GM12801 (cell line): ENCODE results near the gene CLMN.

Experiments used
- TF ChIP-seq, protein P1 (sequence below): IDR thresholded peaks from one replicate; pipeline ENCODE4 v1.5.1; 2011; ENCODE audit warnings: control low read depth; ENCODE audit not compliant: insufficient read length; ENCODE audit errors: extremely low read depth

The CLMN gene

DNA sequence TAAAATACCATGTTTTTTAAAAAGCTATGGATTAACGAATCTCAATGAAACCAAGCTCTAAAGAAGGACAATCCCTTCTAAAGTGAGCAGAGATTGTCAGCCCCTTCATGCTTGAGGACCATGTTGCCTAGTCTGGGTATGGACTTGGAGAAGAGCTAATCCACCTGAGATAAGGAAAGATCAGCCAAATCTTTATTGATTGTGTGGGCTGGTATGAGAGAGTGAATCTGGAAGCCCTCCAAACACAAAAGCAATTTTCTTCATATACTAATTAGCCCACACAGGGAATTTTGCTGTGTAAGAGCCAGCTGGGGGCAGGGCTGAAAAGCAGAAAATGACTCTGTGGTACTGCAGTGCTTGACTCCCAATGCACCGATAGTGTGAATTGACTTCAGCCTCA, 115.0 kb downstream of the CLMN start:
- TF ChIP-seq, protein P1, sequence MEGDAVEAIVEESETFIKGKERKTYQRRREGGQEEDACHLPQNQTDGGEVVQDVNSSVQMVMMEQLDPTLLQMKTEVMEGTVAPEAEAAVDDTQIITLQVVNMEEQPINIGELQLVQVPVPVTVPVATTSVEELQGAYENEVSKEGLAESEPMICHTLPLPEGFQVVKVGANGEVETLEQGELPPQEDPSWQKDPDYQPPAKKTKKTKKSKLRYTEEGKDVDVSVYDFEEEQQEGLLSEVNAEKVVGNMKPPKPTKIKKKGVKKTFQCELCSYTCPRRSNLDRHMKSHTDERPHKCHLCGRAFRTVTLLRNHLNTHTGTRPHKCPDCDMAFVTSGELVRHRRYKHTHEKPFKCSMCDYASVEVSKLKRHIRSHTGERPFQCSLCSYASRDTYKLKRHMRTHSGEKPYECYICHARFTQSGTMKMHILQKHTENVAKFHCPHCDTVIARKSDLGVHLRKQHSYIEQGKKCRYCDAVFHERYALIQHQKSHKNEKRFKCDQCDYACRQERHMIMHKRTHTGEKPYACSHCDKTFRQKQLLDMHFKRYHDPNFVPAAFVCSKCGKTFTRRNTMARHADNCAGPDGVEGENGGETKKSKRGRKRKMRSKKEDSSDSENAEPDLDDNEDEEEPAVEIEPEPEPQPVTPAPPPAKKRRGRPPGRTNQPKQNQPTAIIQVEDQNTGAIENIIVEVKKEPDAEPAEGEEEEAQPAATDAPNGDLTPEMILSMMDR, result no peak

DNA sequence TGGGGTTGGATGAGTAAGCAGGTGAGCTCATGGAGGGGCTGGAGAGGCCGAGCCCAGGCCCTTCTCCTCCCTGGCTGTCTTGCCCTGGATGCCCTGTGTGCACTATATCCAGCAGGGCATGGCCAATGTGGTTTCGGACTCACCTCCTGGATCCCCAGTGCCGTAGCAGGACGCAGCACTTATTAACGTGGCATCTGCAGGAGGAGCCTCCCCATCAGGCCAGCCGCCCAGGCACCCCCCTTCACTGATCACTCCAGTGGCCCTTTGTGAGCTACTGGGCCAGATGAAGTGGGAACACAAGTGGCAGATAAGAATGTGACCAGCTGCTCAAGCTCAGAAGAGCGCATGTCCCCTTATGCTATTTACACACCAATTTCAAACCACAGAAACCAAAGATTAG, 119.3 kb downstream of the CLMN start:
- TF ChIP-seq, protein P1, result no peak

DNA sequence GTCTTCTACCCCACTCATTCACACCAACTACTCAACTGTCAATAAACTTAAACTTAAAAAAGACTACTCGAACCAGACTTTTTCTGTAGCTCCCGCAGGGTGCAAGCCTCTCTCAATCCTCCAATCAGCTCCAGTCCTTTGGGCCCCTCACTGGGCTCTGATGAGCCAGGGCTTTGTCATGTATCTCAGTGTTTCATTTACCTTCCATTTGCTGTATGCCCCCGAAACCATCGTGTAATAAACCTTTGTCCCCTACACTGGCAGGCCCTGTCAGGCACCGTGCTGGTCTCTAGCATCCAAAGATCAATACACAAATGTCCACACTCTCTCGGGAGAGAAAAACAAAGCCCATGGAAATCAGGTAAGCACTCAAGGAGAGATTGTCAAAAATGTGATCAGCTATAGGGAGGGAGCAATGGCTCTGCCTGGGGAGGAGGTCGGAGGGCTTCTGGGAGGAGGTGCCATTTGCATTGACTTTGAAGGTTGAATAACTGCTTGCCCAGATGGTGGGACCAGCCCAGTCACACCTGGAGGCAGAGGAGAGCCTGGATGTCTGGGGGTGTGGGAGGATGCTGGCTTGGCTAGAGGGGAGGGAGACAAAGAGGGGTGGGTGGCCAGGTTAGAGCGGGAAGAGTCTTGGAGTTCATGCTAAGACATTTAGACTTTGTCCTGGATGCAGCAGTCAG, 120.3 kb downstream of the CLMN start:
- TF ChIP-seq, protein P1, result no peak

DNA sequence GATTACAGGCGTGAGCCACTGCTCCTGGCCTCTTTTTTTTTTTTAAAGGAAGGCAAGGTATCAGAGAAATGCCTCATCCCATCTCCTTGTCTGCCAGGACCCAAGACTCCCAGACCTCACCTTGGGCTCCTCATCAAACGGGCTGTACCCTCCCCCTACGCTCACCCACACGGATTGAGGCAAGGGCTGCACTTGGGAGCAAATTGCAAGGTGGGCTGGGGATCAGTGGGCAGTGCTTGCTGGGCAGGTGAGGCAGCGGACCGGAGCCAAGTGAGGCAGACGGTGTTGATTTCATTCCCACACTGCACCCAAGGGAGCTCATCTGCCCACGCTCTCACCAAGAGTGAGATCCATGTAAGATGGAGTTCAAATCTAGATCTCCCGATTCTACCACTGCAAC, 121.4 kb downstream of the CLMN start:
- TF ChIP-seq, protein P1, result no peak

DNA sequence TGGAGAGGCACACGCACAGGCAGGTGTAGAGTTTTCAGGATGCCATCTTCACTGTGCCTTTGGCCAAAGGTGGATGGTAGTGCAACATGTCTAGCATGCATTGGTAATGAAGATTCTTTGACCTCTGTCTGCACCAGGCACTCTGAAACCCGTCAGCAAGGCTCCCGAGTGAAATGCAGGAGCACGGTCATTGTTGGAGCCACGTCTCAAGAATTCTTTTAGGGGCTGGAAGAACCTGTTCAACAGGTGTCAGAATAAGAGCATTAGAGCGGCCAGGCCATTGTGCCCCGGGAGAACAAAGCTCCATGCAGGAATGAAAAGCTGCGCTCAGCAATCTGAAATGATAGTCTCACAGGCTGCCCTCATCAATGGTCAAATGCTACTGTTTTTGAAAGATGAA, 122.2 kb downstream of the CLMN start:
- TF ChIP-seq, protein P1, result no peak

DNA sequence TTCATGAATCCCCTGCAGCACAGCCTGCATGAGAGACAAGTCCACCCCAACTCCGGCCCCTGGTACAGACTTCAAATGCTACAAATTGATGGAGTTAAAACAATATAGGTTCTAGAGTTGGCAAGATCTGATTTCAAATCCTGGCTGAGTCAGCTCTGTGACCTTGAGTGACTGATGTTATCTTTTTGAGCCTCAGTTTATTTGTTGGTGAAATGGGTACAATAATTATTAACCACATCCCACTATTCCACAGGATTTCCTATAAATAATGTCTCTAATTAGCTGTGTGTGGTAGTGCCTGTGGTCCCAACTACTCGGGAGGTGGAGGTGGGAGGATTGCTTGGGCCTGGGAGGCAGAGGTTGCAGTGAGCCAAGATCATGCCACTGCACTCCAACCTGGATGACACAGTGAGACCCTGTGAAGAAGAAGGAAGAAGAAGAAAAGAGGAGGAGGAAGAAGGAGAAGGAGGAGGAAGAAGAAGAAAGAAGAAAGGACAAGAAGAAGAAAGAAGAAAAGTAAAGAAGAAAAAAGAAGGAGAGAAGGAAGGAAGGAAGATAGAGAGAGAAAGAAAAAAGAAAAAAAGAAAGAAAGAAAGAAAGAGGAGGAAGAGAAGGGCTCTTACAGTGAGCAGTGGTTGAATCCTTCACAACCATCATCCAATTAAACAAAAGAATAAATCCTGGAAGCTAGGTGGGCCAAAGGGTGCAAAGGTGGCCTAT, 122.7 kb downstream of the CLMN start:
- TF ChIP-seq, protein P1, result no peak

DNA sequence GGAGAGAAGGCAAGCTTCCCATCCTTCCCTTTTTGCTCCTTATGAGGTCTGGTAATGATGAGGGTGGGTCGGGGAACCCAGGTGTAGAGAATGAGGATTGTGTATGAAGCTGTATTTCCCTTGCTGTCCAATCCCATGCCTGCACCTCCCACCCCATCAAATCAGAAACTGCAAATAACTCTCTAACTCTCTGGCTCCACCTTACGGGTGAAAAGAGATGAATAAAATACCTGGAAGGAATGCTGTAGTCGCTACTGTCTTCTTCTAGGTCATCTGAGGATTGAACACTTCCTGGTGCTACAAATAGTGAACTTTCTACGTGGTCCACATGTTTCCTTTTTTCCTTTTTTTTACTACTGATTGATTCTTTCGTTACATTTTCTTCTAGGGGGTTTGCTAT, 123.4 kb downstream of the CLMN start:
- TF ChIP-seq, protein P1, result no peak
